ENCODE results near the gene TBC1D22A. TPM values are rescaled to one million over a fixed set of nuclear protein-coding genes. Genes with fewer than 3 reads are reported as not detected.

TBC1D22A gene
- total RNA-seq, 1 experiment from 2014 or later: 20.9 TPM

DNA sequence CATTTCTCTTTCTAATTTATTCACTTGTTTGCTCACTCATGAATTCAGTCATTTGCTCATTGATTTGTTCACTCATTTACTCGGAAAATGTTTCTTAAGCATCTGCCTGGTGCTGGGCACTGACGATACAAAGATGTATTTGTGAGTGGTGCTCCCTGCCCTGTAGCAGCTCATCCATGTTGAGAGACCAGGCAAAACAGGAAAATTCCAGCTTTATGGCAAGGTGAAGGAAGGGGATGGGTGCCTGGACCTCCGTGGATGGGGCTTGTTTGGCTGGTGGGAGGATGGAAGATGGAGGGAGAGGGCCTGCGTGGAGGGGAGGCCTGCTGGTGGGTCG lies 53.1 kb downstream of the TBC1D22A start:
- BruUV-seq (replicated peaks): no TSS peak
- Histone ChIP-seq H3K9ac (ENCODE audit: low read length) (no peak overlapping the region), H3K4me3 (replicated peaks in 1 of 2; ENCODE audit: low read depth in 1 of 2, low read length in 2 of 2) (no peak overlapping the region), H3K4me1 (ENCODE audit: control insufficient read depth in 1 of 2, insufficient read depth in 2 of 2, low read length in 2 of 2) (peaks cover 0 to 16% of the 10 kb centered on the region in 2 experiments; a peak in 2 of 4 replicates), H3K79me2 (ENCODE audit: insufficient read depth, low read length) (peaks cover 11% of the 10 kb centered on the region), H3K36me3 (ENCODE audit: control insufficient read depth in 1 of 2, insufficient read depth in 2 of 2, low read length in 2 of 2) (no peaks in the 10 kb centered on the region), H3K9me3 (ENCODE audit: control insufficient read depth in 1 of 2, insufficient read depth in 1 of 2, low read depth in 1 of 2, low read length in 2 of 2) (no peaks in the 10 kb centered on the region), H3K27me3 (ENCODE audit: insufficient read depth, low read length) (no peaks in the 10 kb centered on the region), H3K27ac (ENCODE audit: low read depth, low read length) (no peak overlapping the region), H3K9me2 (ENCODE audit: insufficient read depth) (no peaks in the 10 kb centered on the region), H4K20me1 (ENCODE audit: insufficient read depth) (no peaks in the 10 kb centered on the region), H3K4me2 (ENCODE audit: low read length) (no peak overlapping the region), H2AFZ (ENCODE audit: low read depth, low read length, poor library complexity, severe bottlenecking) (no peak overlapping the region)
- intact Hi-C loops (cut with micrococcal nuclease): no loop called here
- ChIA-PET RAD21 (ENCODE audit: low non-redundant PET in 1 of 2, low total read pairs in 2 of 2, uncharacterized antibody in 2 of 2, unreplicated experiment in 2 of 2) (no interaction called here), POLR2A (no interaction called here), CTCF (no interaction called here)
- TF ChIP-seq POLR2A (IDR thresholded peaks at IDR 0.05; ENCODE audit: borderline replicate concordance, extremely low read depth, insufficient read depth, insufficient read length) (no peak), SP1 (IDR thresholded peaks at IDR 0.05; ENCODE audit: low read depth) (no peak), ATF3 (IDR thresholded peaks at IDR 0.05) (no peak), ZNF274 (IDR thresholded peaks at IDR 0.05; ENCODE audit: low read depth, low read length) (no peak), ELF1 (IDR thresholded peaks at IDR 0.05; ENCODE audit: borderline replicate concordance, low read depth) (no peak), SIN3A (IDR thresholded peaks at IDR 0.05; ENCODE audit: low read depth) (no peak), CEBPB (IDR thresholded peaks at IDR 0.05; ENCODE audit: low read depth) (no peak), POLR2AphosphoS5 (IDR thresholded peaks at IDR 0.05; ENCODE audit: low read depth, low read length) (no peak), EZH2phosphoT487 (IDR thresholded peaks at IDR 0.05; ENCODE audit: borderline replicate concordance) (no peak), RAD21 (IDR thresholded peaks at IDR 0.05; ENCODE audit: low read depth) (no peak), MAX (IDR thresholded peaks at IDR 0.05) (no peak), JUND (IDR thresholded peaks at IDR 0.05) (no peak), ZBTB33 (IDR thresholded peaks at IDR 0.05; ENCODE audit: extremely low read depth, insufficient replicate concordance, low read length) (no peak), EZH2 (IDR thresholded peaks at IDR 0.05) (no peak)
- TF ChIP-seq, protein P1, sequence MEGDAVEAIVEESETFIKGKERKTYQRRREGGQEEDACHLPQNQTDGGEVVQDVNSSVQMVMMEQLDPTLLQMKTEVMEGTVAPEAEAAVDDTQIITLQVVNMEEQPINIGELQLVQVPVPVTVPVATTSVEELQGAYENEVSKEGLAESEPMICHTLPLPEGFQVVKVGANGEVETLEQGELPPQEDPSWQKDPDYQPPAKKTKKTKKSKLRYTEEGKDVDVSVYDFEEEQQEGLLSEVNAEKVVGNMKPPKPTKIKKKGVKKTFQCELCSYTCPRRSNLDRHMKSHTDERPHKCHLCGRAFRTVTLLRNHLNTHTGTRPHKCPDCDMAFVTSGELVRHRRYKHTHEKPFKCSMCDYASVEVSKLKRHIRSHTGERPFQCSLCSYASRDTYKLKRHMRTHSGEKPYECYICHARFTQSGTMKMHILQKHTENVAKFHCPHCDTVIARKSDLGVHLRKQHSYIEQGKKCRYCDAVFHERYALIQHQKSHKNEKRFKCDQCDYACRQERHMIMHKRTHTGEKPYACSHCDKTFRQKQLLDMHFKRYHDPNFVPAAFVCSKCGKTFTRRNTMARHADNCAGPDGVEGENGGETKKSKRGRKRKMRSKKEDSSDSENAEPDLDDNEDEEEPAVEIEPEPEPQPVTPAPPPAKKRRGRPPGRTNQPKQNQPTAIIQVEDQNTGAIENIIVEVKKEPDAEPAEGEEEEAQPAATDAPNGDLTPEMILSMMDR (IDR thresholded peaks at IDR 0.05 in 2 of 3, conservative IDR thresholded peaks at IDR 0.05 in 1 of 3; ENCODE audit: borderline replicate concordance in 1 of 3, insufficient read depth in 1 of 3, low read depth in 2 of 3, low read length in 2 of 3): no peak
- no peak for DNase-seq (ENCODE audit: low read depth, low spot score)
- no peak for ATAC-seq
